Activated B cell treated with CpG ODN at 0.5 μM for 24 hours (primary cell): ENCODE measurements around the gene CDH10. TPM values are rescaled to one million over a fixed set of nuclear protein-coding genes. Genes with fewer than 3 reads are reported as not detected.

Source experiments
- ATAC-seq: fragments of 200-7000 bp; cut with Tn5 transposase; one replicate; pipeline ENCODE4 v1.10.0; 2021; ENCODE audit warnings: low read depth, mild to moderate bottlenecking, moderate library complexity
- CTCF ChIA-PET: fragments of 350-600 bp; sonication (Branson Sonifier 250); formaldehyde crosslinking; loops from one replicate; lab custom pipeline; 2021; ENCODE audit warnings: antibody characterized with exemption; lab: Charles Lee
- POLR2A ChIA-PET: fragments of 350-600 bp; sonication (Branson Sonifier 250); formaldehyde crosslinking; loops from one replicate; lab custom pipeline; 2021; ENCODE audit warnings: antibody characterized with exemption; lab: Charles Lee
- DNase-seq: peaks from one replicate; pipeline ENCODE4 v3.0.0; 2022
- H3K27ac Mint-ChIP-seq: one replicate; pipeline ENCODE4 v1.8.0; 2020; ENCODE audit warnings: mixed read lengths
- H3K27me3 Mint-ChIP-seq: one replicate; pipeline ENCODE4 v1.8.0; 2021; ENCODE audit warnings: mixed read lengths
- H3K36me3 Mint-ChIP-seq: one replicate; pipeline ENCODE4 v1.8.0; 2021; ENCODE audit warnings: low read depth, mixed read lengths
- H3K4me1 Mint-ChIP-seq: one replicate; pipeline ENCODE4 v1.8.0; 2021; ENCODE audit warnings: mixed read lengths
- H3K4me3 Mint-ChIP-seq: one replicate; pipeline ENCODE4 v1.8.0; 2020; ENCODE audit warnings: mild to moderate bottlenecking, mixed read lengths
- H3K9me3 Mint-ChIP-seq: one replicate; pipeline ENCODE4 v1.8.0; 2020; ENCODE audit warnings: mixed read lengths
- intact Hi-C: fragments of 100-400 bp; cut with micrococcal nuclease; formaldehyde crosslinking; loops from one replicate; pipeline ENCODE4 v1.15.1; 2024
- total RNA-seq: library from RNA; stranded (reverse); gene quantifications from 2 replicates; pipeline ENCODE4 v1.2.3, GENCODE V29; 2022
- TF ChIP-seq, protein P1 (sequence below): fragments of 200-600 bp; IDR thresholded peaks from one replicate; pipeline ENCODE4 v1.8.0; 2022; ENCODE audit warnings: antibody characterized with exemption, mild to moderate bottlenecking

The CDH10 gene
- total RNA-seq, 1 donor from 2014 or later, result not detected

DNA sequence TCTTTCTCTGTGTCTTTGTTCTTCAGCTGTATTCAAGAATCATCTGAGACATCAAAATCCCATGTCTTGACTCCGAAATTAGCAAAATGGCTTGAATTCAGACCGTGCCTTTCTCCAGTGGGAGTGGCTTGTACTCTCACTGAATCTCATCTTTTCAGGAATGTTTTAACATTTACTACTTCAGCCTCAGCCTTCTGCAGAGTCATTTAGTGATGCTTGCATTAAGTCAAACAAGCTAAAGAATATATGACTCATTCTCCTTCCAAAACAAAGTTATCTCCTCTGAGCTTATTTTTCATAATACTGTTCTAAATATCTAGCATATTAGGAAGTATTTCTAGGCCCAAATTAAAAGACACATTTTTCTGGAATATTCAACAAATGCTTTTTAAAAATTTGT lies 205.3 kb downstream of the CDH10 start:
- H3K36me3 Mint-ChIP-seq, result no peaks in the 10 kb centered on the region
- no peak overlapping the region for H3K27ac Mint-ChIP-seq
- H3K4me1 Mint-ChIP-seq, result no peaks in the 10 kb centered on the region
- no peak for DNase-seq
- TF ChIP-seq, protein P1, sequence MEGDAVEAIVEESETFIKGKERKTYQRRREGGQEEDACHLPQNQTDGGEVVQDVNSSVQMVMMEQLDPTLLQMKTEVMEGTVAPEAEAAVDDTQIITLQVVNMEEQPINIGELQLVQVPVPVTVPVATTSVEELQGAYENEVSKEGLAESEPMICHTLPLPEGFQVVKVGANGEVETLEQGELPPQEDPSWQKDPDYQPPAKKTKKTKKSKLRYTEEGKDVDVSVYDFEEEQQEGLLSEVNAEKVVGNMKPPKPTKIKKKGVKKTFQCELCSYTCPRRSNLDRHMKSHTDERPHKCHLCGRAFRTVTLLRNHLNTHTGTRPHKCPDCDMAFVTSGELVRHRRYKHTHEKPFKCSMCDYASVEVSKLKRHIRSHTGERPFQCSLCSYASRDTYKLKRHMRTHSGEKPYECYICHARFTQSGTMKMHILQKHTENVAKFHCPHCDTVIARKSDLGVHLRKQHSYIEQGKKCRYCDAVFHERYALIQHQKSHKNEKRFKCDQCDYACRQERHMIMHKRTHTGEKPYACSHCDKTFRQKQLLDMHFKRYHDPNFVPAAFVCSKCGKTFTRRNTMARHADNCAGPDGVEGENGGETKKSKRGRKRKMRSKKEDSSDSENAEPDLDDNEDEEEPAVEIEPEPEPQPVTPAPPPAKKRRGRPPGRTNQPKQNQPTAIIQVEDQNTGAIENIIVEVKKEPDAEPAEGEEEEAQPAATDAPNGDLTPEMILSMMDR, result no peak
- no peak overlapping the region for H3K4me3 Mint-ChIP-seq
- no peak for ATAC-seq
- ChIA-PET CTCF (no interaction called here), POLR2A (no interaction called here)
- intact Hi-C loops, result no loop called here
- no peaks in the 10 kb centered on the region for H3K27me3 Mint-ChIP-seq
- H3K9me3 Mint-ChIP-seq, result peaks cover 4% of the 10 kb centered on the region
